ENCODE results near the gene MGMT.
"Not testable (repeated sequence)": the region's sequence is repeated elsewhere in the genome, so short reads cannot be mapped to it uniquely, and the experiment has no call there.

Gene MGMT

GRCh38 chr10:129466703-129467358 is at the start of gene MGMT:
Gene MGMT, plus strand, starts transcription at chr10:129467241.
- peak; percentile 97 for DNase-seq

DNA sequence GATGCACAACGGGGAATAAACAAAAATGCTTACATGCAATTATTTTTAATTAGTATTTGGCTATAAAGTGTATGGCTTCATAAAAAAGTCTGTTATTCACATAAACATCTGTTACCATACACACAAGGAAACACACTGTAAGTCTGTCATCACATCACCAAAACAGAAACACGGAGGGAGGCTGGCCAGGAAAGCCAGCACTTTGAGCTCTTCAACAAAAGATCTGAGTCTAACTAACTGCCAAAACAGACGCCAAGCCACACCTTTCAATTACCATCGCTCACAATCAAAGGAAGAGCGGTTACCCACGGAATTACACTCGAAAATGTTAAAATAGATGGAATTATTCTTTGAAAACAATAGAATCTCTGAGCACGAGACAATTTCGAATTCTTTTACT is 49.2 kb upstream of the MGMT start:
- peak; percentile 61 for DNase-seq

DNA sequence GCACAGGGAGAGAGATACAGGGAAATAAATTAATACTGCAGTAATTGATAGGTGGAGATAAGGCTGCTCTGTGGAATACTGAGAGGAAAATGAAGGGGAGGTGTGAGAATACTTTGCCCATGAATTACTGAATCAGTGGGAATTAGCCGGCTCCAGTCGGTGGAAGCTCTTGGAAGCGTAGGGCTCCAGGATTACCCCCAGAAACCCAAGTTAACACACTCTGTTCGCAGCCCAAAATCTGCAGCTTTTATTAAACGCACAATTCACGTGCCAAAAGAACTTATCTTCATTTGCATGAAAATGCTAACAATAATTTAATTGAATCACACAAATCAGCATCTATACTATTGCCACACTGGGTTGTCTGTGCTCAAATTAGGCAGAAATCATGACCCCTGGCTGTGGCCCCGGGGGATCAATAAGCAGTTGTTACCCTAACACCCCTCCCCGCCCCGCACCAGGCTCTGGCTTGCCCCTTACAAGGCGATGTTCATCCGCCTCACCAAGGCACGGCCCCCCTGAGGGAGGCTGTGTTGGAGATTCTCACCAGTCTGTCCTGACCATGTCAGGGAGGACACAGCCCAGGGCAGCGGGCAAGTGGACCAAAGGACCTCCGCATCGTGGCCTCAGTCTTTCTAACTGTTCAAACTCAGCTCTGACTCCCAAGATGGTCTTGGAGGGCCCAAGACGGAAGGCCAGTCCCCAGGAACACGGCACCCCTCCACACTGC is 48.4 kb upstream of the MGMT start:
- DNase-seq: no peak

- DNase-seq: no peak
Observed at GRCh38 chr10:129419397-129419796, 47.6 kb upstream of the MGMT start.

- DNase-seq: no peak
Observed at GRCh38 chr10:129421399-129422010, 45.5 kb upstream of the MGMT start.

DNA sequence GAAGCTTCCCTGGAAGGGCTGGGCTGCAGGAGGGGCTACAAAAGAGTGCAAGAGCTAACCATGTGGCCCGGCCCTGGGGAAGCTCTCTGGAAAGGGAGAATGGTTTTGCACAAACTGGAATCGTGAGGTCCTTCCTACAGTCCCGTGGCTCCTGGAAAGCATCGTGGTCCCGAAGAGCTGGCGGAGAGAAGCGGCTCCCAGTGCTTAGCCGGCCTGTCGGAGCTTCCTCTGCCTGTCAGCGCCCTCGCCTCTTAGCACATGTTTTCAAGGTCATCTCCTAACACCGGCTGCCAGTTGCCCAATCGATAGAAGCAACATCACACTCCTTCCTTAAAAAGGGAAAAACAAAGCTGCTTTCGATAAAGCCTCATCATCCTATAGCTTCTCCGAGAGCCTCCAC is 42.1 kb upstream of the MGMT start:
- no peak for DNase-seq

DNA sequence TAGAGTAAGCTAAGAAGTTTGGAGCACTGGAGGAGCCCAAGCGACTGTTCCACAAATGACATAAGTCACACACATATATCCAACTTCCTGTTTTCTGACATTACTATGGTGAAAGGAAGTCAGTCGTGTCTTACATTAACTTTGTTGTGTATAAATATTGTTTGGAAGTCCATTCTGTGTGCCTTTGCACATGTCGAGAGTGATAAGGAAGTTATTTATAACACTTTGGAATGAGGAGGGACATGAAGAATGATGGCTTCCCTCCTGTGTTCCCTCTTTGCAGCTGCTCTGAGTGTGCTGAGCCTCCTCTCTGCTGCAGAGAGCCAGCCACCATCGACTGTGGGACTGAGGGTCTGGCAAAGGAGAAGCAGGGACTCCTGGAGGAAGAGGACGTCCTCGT is 40.4 kb upstream of the MGMT start:
- DNase-seq: no peak

DNA sequence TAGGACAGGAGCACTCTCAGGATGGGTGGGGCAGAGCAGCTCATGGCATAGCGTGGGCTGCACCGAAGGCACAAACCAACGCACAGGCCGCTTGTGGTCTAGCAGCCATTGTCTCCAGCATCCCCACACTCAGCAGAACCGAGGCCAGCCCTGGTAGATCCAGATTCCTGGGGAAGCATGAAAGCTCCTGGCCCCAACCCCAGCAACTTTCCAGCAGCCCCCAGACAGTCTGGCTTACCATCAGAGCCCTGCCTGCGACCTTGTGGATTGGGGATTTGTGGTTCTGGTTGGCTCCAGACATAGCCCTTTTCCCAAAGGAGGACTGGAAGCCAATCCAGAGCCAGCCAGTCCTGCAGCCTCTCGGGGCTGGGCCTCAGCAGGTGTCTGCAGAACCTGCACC is 33.8 kb upstream of the MGMT start:
- no peak for DNase-seq

DNA sequence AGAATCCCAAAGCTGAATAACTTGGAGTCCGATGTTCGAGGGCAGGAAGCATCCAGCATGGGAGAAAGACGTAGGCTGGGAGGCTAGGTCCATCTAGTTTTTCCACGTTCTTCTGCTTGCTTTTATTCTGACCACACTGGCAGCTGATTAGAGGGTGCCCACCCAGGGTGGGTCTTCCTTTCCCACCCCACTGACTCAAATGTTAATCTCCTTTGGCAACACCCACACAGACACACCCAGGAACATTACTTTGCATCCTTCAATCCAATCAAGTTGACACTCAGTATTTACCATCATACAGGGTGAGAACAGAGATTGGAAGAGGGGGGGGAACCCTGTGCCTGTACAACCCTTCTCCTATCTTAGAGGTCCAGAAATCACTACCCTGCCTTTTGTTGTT is 31.3 kb upstream of the MGMT start:
- not testable (repeated sequence) for DNase-seq

DNA sequence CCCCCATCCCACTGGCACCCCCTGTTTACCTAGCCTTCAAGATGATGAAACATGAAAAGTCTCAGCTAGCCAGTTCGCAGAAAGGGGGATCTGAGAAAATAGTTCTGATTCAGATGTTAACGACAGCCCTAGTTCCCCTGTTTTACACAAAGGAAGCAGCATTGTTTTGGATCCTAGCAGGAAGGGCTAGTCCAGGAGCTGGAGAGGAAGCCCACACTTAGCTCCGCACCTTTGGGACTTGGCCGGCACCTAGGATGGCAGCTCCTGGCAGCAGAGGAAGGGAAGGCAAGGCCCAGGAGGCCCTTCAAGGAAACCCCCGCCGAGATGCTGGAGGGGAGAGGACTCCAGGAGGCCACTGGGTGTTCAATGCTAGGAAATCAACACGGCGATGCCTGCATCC is 29.0 kb upstream of the MGMT start:
- no peak for DNase-seq

DNA sequence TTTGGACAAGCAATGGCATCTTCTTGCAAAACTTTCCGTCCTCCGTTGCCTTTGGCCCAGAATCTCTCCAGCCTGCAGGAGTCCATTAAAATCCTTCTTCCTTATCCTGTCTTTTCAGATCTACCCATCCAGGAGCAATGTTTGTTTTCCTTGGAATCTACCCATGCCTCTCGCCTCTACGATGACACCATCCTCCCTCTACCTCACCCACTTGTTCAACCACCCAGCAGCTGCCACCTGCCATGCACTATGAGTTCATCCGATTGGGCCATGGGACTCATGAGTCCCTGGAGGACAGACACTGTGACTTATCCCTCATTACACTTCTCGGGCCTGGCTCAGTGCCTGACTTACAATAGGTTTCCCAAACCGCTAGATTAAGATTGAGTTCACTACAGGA is 26.8 kb upstream of the MGMT start:
- no peak for DNase-seq

- DNase-seq: no peak
Observed at GRCh38 chr10:129440722-129441316, 26.2 kb upstream of the MGMT start.

DNA sequence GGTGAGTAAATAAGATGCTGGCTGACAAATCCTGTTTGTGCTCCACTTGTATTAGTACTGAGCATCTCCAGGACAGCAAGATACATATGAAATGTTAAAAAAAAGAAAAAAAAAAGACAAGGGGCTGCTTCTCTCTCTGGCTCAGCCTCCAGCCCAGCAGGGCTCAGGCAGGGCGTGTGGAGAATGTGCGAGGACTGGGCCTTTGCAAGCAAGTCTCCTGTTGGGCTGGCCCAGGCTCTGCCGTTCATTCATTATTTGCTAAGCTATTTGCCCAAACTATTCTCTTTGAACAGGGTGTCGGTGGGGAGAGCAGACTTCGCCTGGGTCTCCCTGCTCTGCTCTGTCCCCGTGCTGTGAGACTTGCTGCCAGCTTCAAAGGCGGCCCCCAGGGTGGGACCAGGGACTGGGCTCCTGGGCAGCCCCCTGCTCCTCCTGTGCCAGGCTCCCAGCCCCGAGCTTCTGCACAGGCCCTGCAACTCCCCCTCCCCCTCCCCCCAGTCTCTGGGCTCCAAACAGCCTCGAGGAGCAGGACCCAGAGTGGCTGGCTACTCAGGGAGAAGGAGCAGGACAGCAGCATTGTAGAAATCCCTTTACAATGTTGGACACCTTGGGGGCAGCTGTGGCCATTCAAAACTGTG is 25.6 kb upstream of the MGMT start:
- no peak for DNase-seq

DNA sequence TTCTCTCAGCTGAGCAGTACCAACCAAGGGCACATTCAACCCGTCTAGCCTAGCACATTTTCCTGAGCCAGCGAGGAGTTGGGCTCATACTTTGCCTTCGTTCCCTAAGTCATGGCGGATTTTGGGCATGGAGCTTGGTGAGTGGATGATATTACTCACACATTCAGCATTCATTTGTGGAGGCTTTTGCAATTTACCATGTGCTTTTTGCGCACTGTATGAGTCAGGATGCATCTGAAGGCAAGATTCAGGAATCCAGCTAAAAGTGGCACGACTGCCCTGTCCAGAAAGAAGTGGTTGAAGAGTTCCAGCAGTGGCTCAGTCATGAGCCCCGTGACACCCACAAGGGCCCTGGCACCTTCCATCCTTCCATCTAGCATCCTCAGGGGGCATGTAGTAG is 24.2 kb upstream of the MGMT start:
- DNase-seq: no peak

DNA sequence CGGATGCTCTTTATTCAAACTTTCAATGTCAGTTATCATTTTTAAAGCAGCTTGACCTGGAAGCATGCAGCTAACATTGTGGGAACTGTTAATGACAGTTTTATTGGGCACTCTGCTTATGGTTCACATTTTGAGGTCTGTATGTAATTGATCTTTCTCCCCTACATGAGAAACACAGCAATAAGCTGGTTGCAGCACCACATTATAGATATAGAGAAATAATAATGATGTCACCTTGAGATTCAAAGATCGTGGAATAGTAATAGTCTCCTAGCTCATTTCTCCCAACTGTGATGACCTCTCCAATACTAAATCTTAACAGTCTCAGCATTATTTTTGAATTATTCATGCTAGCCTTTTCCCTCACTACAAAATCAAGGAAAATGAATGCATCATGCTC is 22.7 kb upstream of the MGMT start:
- no peak for DNase-seq

GRCh38 chr10:129445436-129446182 is 21.4 kb upstream of the MGMT start:
- no peak for DNase-seq

DNA sequence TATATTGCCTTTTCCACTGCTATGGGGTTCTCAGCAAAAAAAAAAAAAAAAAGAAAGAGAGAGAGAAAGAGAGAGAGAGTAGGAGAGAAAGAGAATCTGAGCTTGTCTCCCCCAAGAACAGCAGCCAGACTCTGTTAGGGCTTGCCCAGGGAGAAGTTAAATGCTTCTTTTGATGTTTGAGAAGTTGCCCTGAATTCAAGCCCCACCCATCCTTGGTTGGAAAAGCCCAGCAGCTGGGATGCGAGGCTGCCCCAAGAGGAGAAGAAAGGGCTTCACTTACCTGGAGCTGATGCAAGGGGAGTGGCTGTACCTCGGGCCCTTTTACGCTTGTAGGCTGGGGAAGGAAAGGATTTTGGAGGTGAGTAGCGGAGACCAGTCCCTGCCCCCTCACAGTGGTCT is 20.9 kb upstream of the MGMT start:
- DNase-seq: no peak

GRCh38 chr10:129447486-129447885 is 19.6 kb upstream of the MGMT start:
- no peak for DNase-seq

DNA sequence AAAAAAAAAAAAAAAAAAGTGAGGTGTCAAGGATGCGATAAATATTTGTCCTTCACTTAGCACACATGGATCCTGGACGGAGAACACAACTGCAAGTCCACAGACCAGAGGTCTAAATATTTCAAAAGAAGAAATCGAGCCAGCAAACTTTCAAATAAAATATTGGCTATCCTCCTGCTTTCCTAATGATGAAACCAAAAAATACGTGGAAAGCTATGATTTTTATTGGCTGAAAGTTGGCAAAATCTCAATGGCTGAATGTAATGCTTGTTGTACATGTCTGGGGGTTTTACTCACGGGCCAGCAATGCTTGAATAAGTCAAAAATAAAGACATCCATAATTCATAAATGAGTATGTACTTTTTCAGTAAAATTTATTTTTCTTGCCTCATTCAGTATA is 19.0 kb upstream of the MGMT start:
- no peak for DNase-seq

DNA sequence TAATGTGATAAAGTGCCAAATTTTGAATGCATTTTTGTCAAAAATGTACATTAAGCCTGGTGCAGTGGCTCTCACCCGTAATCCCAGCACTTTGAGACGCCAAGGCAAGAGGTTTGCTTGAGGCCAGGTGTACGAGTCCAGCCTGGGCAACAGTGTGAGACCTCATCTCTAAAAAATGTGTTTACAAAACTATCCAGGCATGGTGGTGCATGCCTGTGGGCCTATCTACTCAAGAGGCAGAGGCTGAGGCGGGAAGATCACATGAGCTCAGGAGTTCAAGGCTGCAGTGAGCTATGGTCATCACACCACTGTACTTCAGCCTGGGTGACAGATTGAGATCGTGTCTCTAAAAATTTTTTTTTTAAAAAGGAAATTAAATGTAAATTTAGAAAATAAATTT is 18.5 kb upstream of the MGMT start:
- DNase-seq: no peak

DNA sequence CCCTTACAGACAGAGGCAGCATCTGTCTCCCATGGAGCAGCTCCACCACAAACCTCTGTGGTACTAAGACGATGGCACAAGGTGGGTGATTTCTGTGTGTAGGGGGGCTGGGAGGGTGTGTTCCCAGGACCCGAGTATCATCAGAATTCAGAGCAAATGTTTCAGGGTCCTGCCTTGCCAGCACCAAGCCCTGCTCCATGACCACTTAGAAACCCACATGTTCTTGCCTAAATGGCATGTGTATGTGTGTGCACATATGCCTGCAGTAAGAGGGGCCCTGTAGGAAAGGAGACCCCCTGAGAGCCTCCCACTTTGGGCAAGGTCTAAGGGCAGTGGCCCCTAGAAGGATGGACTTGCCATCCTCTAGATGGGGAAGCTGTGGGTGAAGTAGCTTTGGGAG is 17.1 kb upstream of the MGMT start:
- no peak for DNase-seq

DNA sequence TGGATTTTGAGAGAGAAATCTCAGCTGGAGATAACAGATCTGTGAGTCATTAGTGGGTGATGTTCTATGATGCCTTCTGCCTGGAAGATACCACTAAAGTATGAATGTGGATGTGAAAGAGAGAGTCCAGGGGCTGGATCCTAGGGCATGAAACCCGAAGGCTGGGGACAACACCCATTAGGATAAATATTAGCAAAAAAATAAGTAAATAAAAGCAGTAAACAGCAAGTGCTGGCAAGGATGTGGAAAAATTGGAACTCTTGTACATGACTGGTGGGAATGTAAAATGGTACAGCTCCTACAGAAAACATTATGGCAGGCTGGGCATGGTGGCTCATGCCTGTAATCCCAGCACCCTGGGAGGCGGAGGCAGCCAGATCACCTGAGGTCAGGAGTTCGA is 16.6 kb upstream of the MGMT start:
- DNase-seq: no peak

DNA sequence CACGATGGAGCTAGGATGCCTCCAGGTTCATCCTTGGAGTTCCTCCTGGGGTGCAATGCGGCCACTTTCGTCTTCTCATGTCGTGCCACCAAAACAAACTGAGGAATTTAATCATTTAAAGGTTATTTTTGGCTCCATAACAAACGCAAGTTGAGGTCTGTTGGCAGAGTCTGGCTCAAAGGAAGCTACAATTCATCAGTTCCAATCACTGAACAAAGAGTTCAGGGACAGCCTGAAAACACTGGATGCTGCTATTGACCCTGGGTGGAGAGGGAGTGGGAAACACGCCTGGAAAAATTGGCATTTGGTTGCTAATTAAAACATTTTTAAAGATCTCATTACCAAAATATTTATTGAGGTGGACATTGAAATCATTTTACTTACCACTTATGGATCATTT is 11.4 kb upstream of the MGMT start:
- no peak for DNase-seq

Measured in left hindlimb (tissue), 1 donor.